HepG2 (cell line): ENCODE results near the gene RCAN2. TPM values are rescaled to one million over a fixed set of nuclear protein-coding genes. Genes with fewer than 3 reads are reported as not detected.

Experiments
- ATAC-seq: fragments of 200-7000 bp; cut with Tn5 transposase; 3 replicates; pipeline ENCODE4 v1.9.1; 2020; ENCODE audit warnings: mild to moderate bottlenecking, moderate library complexity
- BruUV-seq: library from RNA; stranded (reverse); fragments of 400-500 nt; replicated peaks from 2 replicates; lab custom pipeline; 2021; lab: Mats Ljungman, UMichigan
- CTCF ChIA-PET: fragments of 300-600 bp; formaldehyde crosslinking; extraction: SDS; loops from one replicate; lab custom pipeline; 2021; ENCODE audit warnings: low total read pairs, inconsistent platforms, low intra/inter-chr PET ratio; lab: Yijun Ruan, JAX
- POLR2A ChIA-PET: fragments of 350-600 bp; sonication (Branson Sonifier 250); formaldehyde crosslinking; loops from one replicate; lab custom pipeline; 2020; ENCODE audit warnings: antibody characterized with exemption, inconsistent platforms; lab: Yijun Ruan, JAX
- DNase-seq: peaks from one replicate; pipeline ENCODE4 v3.0.0-alpha.2; 2015; ENCODE audit warnings: low spot score
- FAIRE-seq: peaks from 3 replicates; lab custom pipeline; 2011; peaks lifted over from hg19 to GRCh38; lab: Jason Lieb, UNC
- H2AFZ ChIP-seq: one replicate; pipeline ENCODE4 v1.6.1; 2011; ENCODE audit warnings: low read length, inconsistent platforms
- H3K27ac ChIP-seq: fragments of 300-600 bp; 3 replicates; pipeline ENCODE4 v1.8.0; 2011; ENCODE audit warnings: mixed run types, mild to moderate bottlenecking, mixed read lengths, low read length, inconsistent platforms; ENCODE audit not compliant: insufficient read depth; ENCODE audit errors: extremely low read length
- H3K27me3 ChIP-seq, 2 experiments: fragments of 200-600 bp in 1 of 2; 2 replicates in 1 of 2; 3 replicates in 1 of 2; pipeline versions ENCODE4 v1.6.0 to v1.8.0; 2011; ENCODE audit warnings: low read length in 2 of 2, mild to moderate bottlenecking in 2 of 2, moderate library complexity in 2 of 2, inconsistent platforms in 1 of 2; ENCODE audit not compliant: insufficient read depth in 2 of 2, control insufficient read depth in 1 of 2
- H3K36me3 ChIP-seq, 2 experiments: fragments of 200-600 bp in 1 of 2; replicated peaks in 1 of 2; 2 replicates in 1 of 2; 3 replicates in 1 of 2; pipeline versions ENCODE4 v1.5.1 to v1.8.0; 2011; ENCODE audit warnings: low read length in 2 of 2, inconsistent platforms in 1 of 2; ENCODE audit not compliant: insufficient read depth in 2 of 2, control insufficient read depth in 1 of 2
- H3K4me1 ChIP-seq: 2 replicates; pipeline ENCODE4 v1.5.1; 2012; ENCODE audit warnings: low read length, inconsistent platforms; ENCODE audit not compliant: insufficient read depth
- H3K4me2 ChIP-seq: 2 replicates; pipeline ENCODE4 v1.6.0; 2011; ENCODE audit warnings: low read depth, low read length, inconsistent platforms
- H3K4me3 ChIP-seq, 3 experiments: fragments of 200-600 bp in 1 of 3; sonication (generic), shearing (Covaris generic) in 1 of 3; replicated peaks in 1 of 3; 2 replicates each; pipeline ENCODE4 v1.5.1; 2011 to 2016; ENCODE audit warnings: low read length in 3 of 3, inconsistent platforms in 2 of 3, low read depth in 2 of 3, mild to moderate bottlenecking in 2 of 3, control low read depth in 1 of 3, mixed read lengths in 1 of 3; ENCODE audit not compliant: insufficient read depth in 1 of 3
- H3K79me2 ChIP-seq: one replicate; pipeline ENCODE4 v1.6.1; 2011; ENCODE audit warnings: low read length, inconsistent platforms; ENCODE audit not compliant: insufficient read depth
- H3K9ac ChIP-seq: 2 replicates; pipeline ENCODE4 v1.6.0; 2011; ENCODE audit warnings: mild to moderate bottlenecking, low read depth, low read length, inconsistent platforms; ENCODE audit not compliant: insufficient read depth
- H3K9me3 ChIP-seq: 2 replicates; pipeline ENCODE4 v1.5.1; 2012; ENCODE audit warnings: mild to moderate bottlenecking, low read length
- H4K20me1 ChIP-seq: 2 replicates; pipeline ENCODE4 v1.6.0; 2011; ENCODE audit warnings: inconsistent platforms, mild to moderate bottlenecking, low read length, moderate library complexity; ENCODE audit not compliant: insufficient read depth
- CEBPG ChIP-seq: IDR thresholded peaks from 2 replicates; pipeline ENCODE4 v1.6.1; 2016
- HDAC6 ChIP-seq: fragments of 200-600 bp; sonication (generic); IDR thresholded peaks from 2 replicates; pipeline ENCODE4 v1.7.0; 2017; ENCODE audit warnings: mild to moderate bottlenecking, antibody characterized with exemption, low read length, low read depth
- KAT7 ChIP-seq: IDR thresholded peaks from 2 replicates; pipeline ENCODE4 v1.6.1; 2018; ENCODE audit warnings: borderline replicate concordance, missing compliant biosample characterization
- ZNF180 ChIP-seq: sonication (generic); formaldehyde crosslinking; IDR thresholded peaks from 2 replicates; pipeline ENCODE4 v1.4.0; 2020; ENCODE audit warnings: low read depth, missing genetic modification reagents, borderline replicate concordance
- ZNF20 ChIP-seq: sonication (generic); formaldehyde crosslinking; IDR thresholded peaks from 2 replicates; pipeline ENCODE4 v1.4.0; 2020; ENCODE audit warnings: mild to moderate bottlenecking, moderate library complexity, missing genetic modification reagents
- ZNF30 ChIP-seq: sonication (generic); formaldehyde crosslinking; IDR thresholded peaks from 2 replicates; pipeline ENCODE4 v1.5.0; 2020; ENCODE audit warnings: mild to moderate bottlenecking, missing genetic modification reagents
- ZNF7 ChIP-seq: IDR thresholded peaks from 2 replicates; pipeline ENCODE4 v1.6.1; 2016; ENCODE audit warnings: missing biosample characterization, missing genetic modification reagents
- ZNF850 ChIP-seq: sonication (generic); formaldehyde crosslinking; conservative IDR thresholded peaks from 2 replicates; pipeline ENCODE4 v1.9.0; 2021; ENCODE audit warnings: mild to moderate bottlenecking, missing genetic modification reagents
- WGBS: methylation state at CpG from one replicate; pipeline ENCODE4 v1.1.6; 2017; ENCODE audit warnings: low lambda C conversion rate; 5-methylcytosine and 5-hydroxymethylcytosine counted together
- in situ Hi-C: cut with HindIII; loops from 2 replicates; pipeline ENCODE4 v1.10.0; 2017; ENCODE audit warnings: low pct_unique_long_range_greater_than_20kb; ENCODE audit not compliant: extremely low pct_ligation_motif_present
- intact Hi-C: fragments of 100-400 bp; cut with micrococcal nuclease; formaldehyde crosslinking; loops from one replicate; pipeline ENCODE4 v1.10.0; 2022; ENCODE audit not compliant: unreplicated experiment
- polyA plus RNA-seq, 8 experiments: library from polyadenylated mRNA; depleted of rRNA in 3 of 8; stranded (reverse) in 7 of 8; unstranded in 1 of 8; fragments of >200 nt; fragmentation: Illumina TruSeq in 4 of 8; extraction: Trizol in 4 of 8; gene quantifications; 2 replicates each; pipeline versions ENCODE4 v1.2.1 to v1.2.3, GENCODE V29; 2011 to 2016; ENCODE audit warnings: low read depth in 4 of 8, missing spikeins in 1 of 8, mixed read lengths in 1 of 8; ENCODE audit not compliant: insufficient read depth in 1 of 8
- total RNA-seq, 5 experiments: library from RNA; depleted of rRNA; stranded (reverse); fragments of >200 nt; fragmentation: Illumina TruSeq; extraction: Trizol; gene quantifications; 2 replicates each; pipeline ENCODE4 v1.2.3, GENCODE V29; 2016; ENCODE audit warnings: low read depth in 1 of 5
- TF ChIP-seq, protein P1 (sequence below): sonication (generic); formaldehyde crosslinking; conservative IDR thresholded peaks from 2 replicates; pipeline ENCODE4 v1.4.0; 2020; ENCODE audit warnings: missing genetic modification reagents
- TF ChIP-seq, protein P2 (sequence below): sonication (generic); formaldehyde crosslinking; IDR thresholded peaks from 2 replicates; pipeline ENCODE4 v1.8.0; 2022; ENCODE audit warnings: missing genetic modification reagents, mild to moderate bottlenecking, borderline replicate concordance

Gene RCAN2
- total and polyA plus RNA-seq, 2 of the 13 experiments (the other 11 are each of a cell fraction or from before 2014, with no cell fraction given) = not detected

DNA sequence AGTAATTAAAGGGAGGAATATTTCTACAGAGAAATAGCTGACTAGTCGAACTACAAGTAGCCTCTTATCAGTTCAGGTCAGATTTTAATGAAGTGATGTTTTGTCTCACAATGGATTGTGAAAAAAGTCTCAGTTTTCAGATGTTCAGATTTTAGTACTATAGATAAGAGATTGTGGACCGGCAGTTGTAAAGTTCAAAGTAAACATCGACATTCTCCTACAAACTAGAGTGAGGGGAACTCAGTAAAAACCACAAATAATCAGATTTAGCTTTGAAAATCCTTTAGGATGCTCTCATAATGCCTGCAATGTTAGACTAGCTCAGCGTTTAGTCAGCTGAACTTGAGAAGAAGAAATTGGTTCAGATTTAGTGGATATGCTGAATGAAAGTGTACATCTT, 39.9 kb downstream of the RCAN2 start:
- ATAC-seq (no peak), DNase-seq (no peak)
- H3K4me3 ChIP-seq = no peak overlapping the region
- intact Hi-C loops (no loop called here), in situ Hi-C loops (no loop called here)
- no peaks in the 10 kb centered on the region for H3K27me3 ChIP-seq
- H3K36me3 ChIP-seq = no peaks in the 10 kb centered on the region
- no peak overlapping the region for H2AFZ ChIP-seq
- WGBS = 2% methylated on average over 4 of the region's 4 CpGs
- no peak overlapping the region for H3K9ac ChIP-seq
- H4K20me1 ChIP-seq = no peaks in the 10 kb centered on the region
- no peaks in the 10 kb centered on the region for H3K4me1 ChIP-seq
- no peak overlapping the region for H3K27ac ChIP-seq
- peaks cover under 1% of the 10 kb centered on the region; the same call in 1 of the 2 replicates for H3K9me3 ChIP-seq
- CTCF ChIA-PET = no interaction called here
- no TSS peak for BruUV-seq
- no peaks in the 10 kb centered on the region for H3K79me2 ChIP-seq
- TF ChIP-seq, protein P1, sequence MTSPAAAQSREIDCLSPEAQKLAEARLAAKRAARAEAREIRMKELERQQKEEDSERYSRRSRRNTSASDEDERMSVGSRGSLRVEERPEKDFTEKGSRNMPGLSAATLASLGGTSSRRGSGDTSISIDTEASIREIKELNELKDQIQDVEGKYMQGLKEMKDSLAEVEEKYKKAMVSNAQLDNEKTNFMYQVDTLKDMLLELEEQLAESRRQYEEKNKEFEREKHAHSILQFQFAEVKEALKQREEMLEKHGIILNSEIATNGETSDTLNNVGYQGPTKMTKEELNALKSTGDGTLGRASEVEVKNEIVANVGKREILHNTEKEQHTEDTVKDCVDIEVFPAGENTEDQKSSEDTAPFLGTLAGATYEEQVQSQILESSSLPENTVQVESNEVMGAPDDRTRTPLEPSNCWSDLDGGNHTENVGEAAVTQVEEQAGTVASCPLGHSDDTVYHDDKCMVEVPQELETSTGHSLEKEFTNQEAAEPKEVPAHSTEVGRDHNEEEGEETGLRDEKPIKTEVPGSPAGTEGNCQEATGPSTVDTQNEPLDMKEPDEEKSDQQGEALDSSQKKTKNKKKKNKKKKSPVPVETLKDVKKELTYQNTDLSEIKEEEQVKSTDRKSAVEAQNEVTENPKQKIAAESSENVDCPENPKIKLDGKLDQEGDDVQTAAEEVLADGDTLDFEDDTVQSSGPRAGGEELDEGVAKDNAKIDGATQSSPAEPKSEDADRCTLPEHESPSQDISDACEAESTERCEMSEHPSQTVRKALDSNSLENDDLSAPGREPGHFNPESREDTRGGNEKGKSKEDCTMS (CRISPR knock-in tag) = no peak
- no peak for TF ChIP-seq ZNF180
- no peak for TF ChIP-seq ZNF7
- TF ChIP-seq, all 625 proteins: peak for 0
- POLR2A ChIA-PET = no interaction called here
- FAIRE-seq = no peak
- H3K4me2 ChIP-seq = no peak overlapping the region

DNA sequence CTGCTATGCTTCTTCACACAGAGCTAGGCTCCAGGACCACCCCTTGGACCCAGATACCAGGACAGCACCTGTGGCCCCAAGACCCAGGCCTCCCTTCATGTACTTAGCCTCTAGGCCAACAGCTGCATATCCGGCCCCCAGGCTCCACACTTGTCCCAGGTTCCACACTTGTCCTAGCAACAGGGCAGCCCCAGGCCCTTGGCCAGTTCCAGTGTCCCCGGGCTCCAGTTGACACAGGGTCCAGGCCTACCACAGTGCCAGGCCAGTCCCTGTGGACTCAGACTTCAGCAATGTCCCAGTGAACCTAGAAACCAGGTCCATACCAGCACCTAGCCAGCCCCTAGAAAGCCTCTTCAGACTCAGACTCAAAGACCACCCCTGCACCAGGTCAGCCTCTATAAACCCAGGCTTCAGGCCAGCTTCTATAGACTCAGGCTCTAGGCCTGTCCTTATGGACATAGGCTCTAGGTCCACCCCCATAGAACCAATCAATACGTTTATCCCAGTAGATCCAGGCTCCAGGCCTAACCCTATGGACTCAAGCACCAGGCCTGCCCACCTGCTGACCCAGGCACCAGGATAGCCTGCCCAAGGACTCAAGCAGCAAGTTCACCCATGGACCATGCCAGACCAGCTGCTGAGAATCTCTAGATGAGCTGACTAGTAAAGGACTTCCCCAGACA, 46.3 kb downstream of the RCAN2 start:
- Histone ChIP-seq H3K27me3 (no peaks in the 10 kb centered on the region), H3K4me3 (no peak overlapping the region), H3K27ac (no peak overlapping the region), H3K36me3 (no peaks in the 10 kb centered on the region), H3K9ac (no peak overlapping the region), H3K9me3 (peaks cover 15% of the 10 kb centered on the region; the same call in 1 of the 2 replicates), H3K79me2 (no peaks in the 10 kb centered on the region), H2AFZ (no peak overlapping the region), H3K4me1 (no peaks in the 10 kb centered on the region), H4K20me1 (no peaks in the 10 kb centered on the region), H3K4me2 (no peak overlapping the region)
- intact Hi-C loops (no loop called here), in situ Hi-C loops (no loop called here)
- POLR2A ChIA-PET = no interaction called here
- CTCF ChIA-PET = no interaction called here
- DNase-seq = no peak
- WGBS = 5% methylated on average over 2 of the region's 3 CpGs
- ATAC-seq = no peak
- no TSS peak for BruUV-seq
- no peak for FAIRE-seq
- TF ChIP-seq HDAC6 (no peak), ZNF850 (CRISPR knock-in tag) (no peak), ZNF20 (CRISPR knock-in tag) (no peak), KAT7 (CRISPR knock-in tag) (no peak), ZNF30 (CRISPR knock-in tag) (no peak), CEBPG (CRISPR knock-in tag) (no peak)
- TF ChIP-seq, protein P2, sequence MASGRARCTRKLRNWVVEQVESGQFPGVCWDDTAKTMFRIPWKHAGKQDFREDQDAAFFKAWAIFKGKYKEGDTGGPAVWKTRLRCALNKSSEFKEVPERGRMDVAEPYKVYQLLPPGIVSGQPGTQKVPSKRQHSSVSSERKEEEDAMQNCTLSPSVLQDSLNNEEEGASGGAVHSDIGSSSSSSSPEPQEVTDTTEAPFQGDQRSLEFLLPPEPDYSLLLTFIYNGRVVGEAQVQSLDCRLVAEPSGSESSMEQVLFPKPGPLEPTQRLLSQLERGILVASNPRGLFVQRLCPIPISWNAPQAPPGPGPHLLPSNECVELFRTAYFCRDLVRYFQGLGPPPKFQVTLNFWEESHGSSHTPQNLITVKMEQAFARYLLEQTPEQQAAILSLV (CRISPR knock-in tag) = no peak
